K562 (cell line): ENCODE results near the gene TMEM121. TPM values are rescaled to one million over a fixed set of nuclear protein-coding genes. Genes with fewer than 3 reads are reported as not detected.
"Not testable (repeated sequence)": the region's sequence is repeated elsewhere in the genome, so short reads cannot be mapped to it uniquely, and the experiment has no call there.

ENCODE experiments used
- ATAC-seq: fragments of 200-7000 bp; cut with Tn5 transposase; 3 replicates; pipeline ENCODE4 v1.9.1; 2020; ENCODE audit warnings: moderate library complexity
- BruUV-seq: library from RNA; stranded (reverse); fragments of 400-500 nt; replicated peaks from 2 replicates; lab custom pipeline; 2021; lab: Mats Ljungman, UMichigan
- CTCF ChIA-PET: fragments of 300-600 bp; formaldehyde crosslinking; extraction: SDS; loops from one replicate; lab custom pipeline; 2021; ENCODE audit warnings: low intra/inter-chr PET ratio; lab: Yijun Ruan, JAX
- POLR2A ChIA-PET: fragments of 300-600, 350-650 bp; sonication (Branson Sonifier 250); formaldehyde crosslinking; extraction: SDS; loops from one replicate; lab custom pipeline; 2021; ENCODE audit warnings: antibody characterized with exemption, inconsistent platforms; lab: Yijun Ruan, JAX
- DNase-seq, 4 experiments: peaks; one replicate each; pipeline versions ENCODE4 v3.0.0 to v3.0.0-alpha.2; 2011 to 2018; ENCODE audit warnings: low spot score in 3 of 4, mixed read lengths in 3 of 4; ENCODE audit errors: extremely low read depth in 1 of 4
- FAIRE-seq: peaks from 2 replicates; lab custom pipeline; 2011; peaks lifted over from hg19 to GRCh38; lab: Jason Lieb, UNC
- H2AFZ ChIP-seq: 2 replicates; pipeline ENCODE4 v1.6.0; 2011; ENCODE audit warnings: low read depth, low read length, control low read depth, inconsistent platforms
- H3K27ac ChIP-seq: fragments of 200-600 bp; 3 replicates; pipeline ENCODE4 v1.8.0; 2011; ENCODE audit warnings: low read depth, mild to moderate bottlenecking, control low read depth, inconsistent platforms, low read length, moderate library complexity, mixed read lengths; ENCODE audit errors: extremely low read depth
- H3K27me3 ChIP-seq, 2 experiments: fragments of 300-600 bp in 1 of 2; 2 replicates in 1 of 2; 3 replicates in 1 of 2; pipeline versions ENCODE4 v1.6.0 to v1.8.0; 2011; ENCODE audit warnings: inconsistent platforms in 2 of 2, low read length in 2 of 2, mild to moderate bottlenecking in 1 of 2, mixed read lengths in 1 of 2, moderate library complexity in 1 of 2; ENCODE audit not compliant: control insufficient read depth in 2 of 2, insufficient read depth in 2 of 2
- H3K36me3 ChIP-seq: fragments of 300-600 bp; 3 replicates; pipeline ENCODE4 v1.8.0; 2011; ENCODE audit warnings: mild to moderate bottlenecking, low read length, inconsistent platforms; ENCODE audit not compliant: control insufficient read depth, insufficient read depth
- H3K4me1 ChIP-seq, 2 experiments: fragments of 200-600 bp in 1 of 2; replicated peaks in 1 of 2; 2 replicates in 1 of 2; 3 replicates in 1 of 2; pipeline versions ENCODE4 v1.5.1 to v1.8.0; 2011; ENCODE audit warnings: inconsistent platforms in 2 of 2, low read length in 2 of 2, mild to moderate bottlenecking in 1 of 2, mixed read lengths in 1 of 2, moderate library complexity in 1 of 2; ENCODE audit not compliant: control insufficient read depth in 2 of 2, insufficient read depth in 2 of 2
- H3K4me2 ChIP-seq: 2 replicates; pipeline ENCODE4 v1.6.1; 2011; ENCODE audit warnings: low read length, control low read depth, inconsistent platforms, mixed read lengths; ENCODE audit not compliant: insufficient read depth
- H3K4me3 ChIP-seq: fragments of 200-600 bp; sonication (generic), shearing (Covaris generic); 2 replicates; pipeline ENCODE4 v1.5.1; 2016; ENCODE audit warnings: control low read depth, inconsistent platforms
- H3K79me2 ChIP-seq: fragments of 200-600 bp; 3 replicates; pipeline ENCODE4 v1.8.0; 2011; ENCODE audit warnings: low read length, inconsistent platforms; ENCODE audit not compliant: control insufficient read depth, insufficient read depth
- H3K9ac ChIP-seq, 2 experiments: 2 replicates each; pipeline versions ENCODE4 v1.6.0 to v1.6.1; 2011; ENCODE audit warnings: low read depth in 2 of 2, low read length in 2 of 2, control low read depth in 1 of 2, inconsistent platforms in 1 of 2, mild to moderate bottlenecking in 1 of 2, mixed read lengths in 1 of 2; ENCODE audit not compliant: insufficient read depth in 1 of 2
- H3K9me1 ChIP-seq: one replicate; pipeline ENCODE4 v1.6.0; 2011; ENCODE audit warnings: inconsistent platforms, mild to moderate bottlenecking, low read length, moderate library complexity; ENCODE audit not compliant: control insufficient read depth, insufficient read depth
- H3K9me3 ChIP-seq: replicated peaks from 2 replicates; pipeline ENCODE4 v1.5.1; 2011; ENCODE audit warnings: low read depth, low read length, inconsistent platforms; ENCODE audit not compliant: control insufficient read depth, insufficient read depth
- H4K20me1 ChIP-seq: replicated peaks from 2 replicates; pipeline ENCODE4 v1.6.1; 2011; ENCODE audit warnings: low read length, inconsistent platforms, mixed read lengths; ENCODE audit not compliant: control insufficient read depth, insufficient read depth
- BCOR ChIP-seq: fragments of 450-650 bp; IDR thresholded peaks from 2 replicates; pipeline ENCODE4 v1.6.1; 2016
- FOXK1 ChIP-seq: sonication (generic); formaldehyde crosslinking; IDR thresholded peaks from 2 replicates; pipeline ENCODE4 v1.8.0; 2022; ENCODE audit warnings: missing genetic modification reagents, mild to moderate bottlenecking, borderline replicate concordance
- MEF2A ChIP-seq: IDR thresholded peaks from 2 replicates; pipeline ENCODE4 v1.6.1; 2011; ENCODE audit warnings: low read depth, mild to moderate bottlenecking, low read length, moderate library complexity; ENCODE audit not compliant: control insufficient read depth
- ZC3H8 ChIP-seq: fragments of 450-650 bp; IDR thresholded peaks from 2 replicates; pipeline ENCODE4 v1.6.1; 2017
- ZNF609 ChIP-seq: sonication (generic); formaldehyde crosslinking; IDR thresholded peaks from 2 replicates; pipeline ENCODE4 v1.8.1; 2023; ENCODE audit warnings: missing genetic modification reagents, mild to moderate bottlenecking, borderline replicate concordance
- WGBS: fragments of 100-300 bp; shearing (Covaris generic); methylation state at CpG from one replicate; pipeline ENCODE4 v1.1.6; 2016; ENCODE audit warnings: low coverage, mixed read lengths; ENCODE audit not compliant: insufficient coverage; ENCODE audit errors: missing lambda C conversion rate; 5-methylcytosine and 5-hydroxymethylcytosine counted together
- in situ Hi-C: fragments of 300-500 bp; cut with MboI; formaldehyde crosslinking; loops from 4 replicates; pipeline ENCODE4 v1.15.0; 2018; ENCODE audit warnings: inconsistent platforms, mixed read lengths
- intact Hi-C: fragments of 100-400 bp; cut with micrococcal nuclease; formaldehyde crosslinking; loops from 2 replicates; pipeline ENCODE4 v1.14.2; 2022
- polyA plus RNA-seq, 8 experiments: library from polyadenylated mRNA; depleted of rRNA in 4 of 8; stranded (reverse) in 5 of 8; unstranded in 3 of 8; fragments of >200 nt; fragmentation: Nextera tagmentation in 2 of 8; fragmentation: Illumina TruSeq in 1 of 8; extraction: Ambion mirVana in 2 of 8; extraction: Trizol in 1 of 8; gene quantifications; 2 replicates each; pipeline versions ENCODE4 v1.2.1 to v1.2.3, GENCODE V29; 2011 to 2014; ENCODE audit warnings: inconsistent platforms in 1 of 8, missing spikeins in 1 of 8
- total RNA-seq, 7 experiments: library from RNA; depleted of rRNA in 6 of 7; stranded (reverse); fragments of >200 nt in 6 of 7; fragmentation: Illumina TruSeq in 2 of 7; extraction: Trizol in 2 of 7; gene quantifications; 2 replicates each; pipeline versions ENCODE4 v1.2.1 to v1.2.3, GENCODE V29; 2011 to 2021; ENCODE audit warnings: low replicate concordance in 1 of 7

Gene TMEM121
- total and polyA plus RNA-seq, 9 of the 15 experiments (the other 6 are each of a cell fraction or from before 2014, with no cell fraction given), result 0.31 to 0.36 TPM; not detected in 7

- TF ChIP-seq ZNF609 (no peak), MEF2A (no peak)
Measured at GRCh38 chr14:105577314-105577861, 51.0 kb downstream of the TMEM121 start (continued).

- Histone ChIP-seq H4K20me1 (no peaks in the 10 kb centered on the region), H2AFZ (no peak overlapping the region), H3K9me3 (no peaks in the 10 kb centered on the region), H3K27me3 (no peaks in the 10 kb centered on the region), H3K36me3 (no peaks in the 10 kb centered on the region), H3K4me3 (no peak overlapping the region), H3K9ac (no peak overlapping the region), H3K9me1 (no peaks in the 10 kb centered on the region), H3K79me2 (no peaks in the 10 kb centered on the region), H3K4me1 (no peaks in the 10 kb centered on the region), H3K4me2 (no peak overlapping the region), H3K27ac (no peak overlapping the region)
- in situ Hi-C loops (no loop called here), intact Hi-C loops (no loop called here)
- ChIA-PET CTCF (no interaction called here), POLR2A (no interaction called here)
- no peak for ATAC-seq
- no peak for DNase-seq
- TF ChIP-seq ZC3H8 (no peak), FOXK1 (CRISPR knock-in tag) (no peak), BCOR (0 out of 2 replicates have a peak, but pooled peaks have one; percentile 21)
- BruUV-seq, result no TSS peak
- FAIRE-seq, result no peak
Measured at GRCh38 chr14:105578070-105578469, 51.7 kb downstream of the TMEM121 start.

GRCh38 chr14:105579221-105579620, 52.8 kb downstream of the TMEM121 start:
- intact Hi-C loops, H3K79me2 ChIP-seq, H3K9me1 ChIP-seq, H3K27ac ChIP-seq, H3K9ac ChIP-seq, DNase-seq, BruUV-seq, H3K27me3 ChIP-seq, CTCF ChIA-PET, ATAC-seq, in situ Hi-C loops, H3K4me1 ChIP-seq, H2AFZ ChIP-seq, H3K9me3 ChIP-seq, H3K4me3 ChIP-seq, POLR2A ChIA-PET, H3K4me2 ChIP-seq, H4K20me1 ChIP-seq, FAIRE-seq, H3K36me3 ChIP-seq: not testable (repeated sequence)
- WGBS, result no CpG with 5 or more reads among the region's 15 CpGs
